Smooth muscle cell of bladder (primary cell): ENCODE measurements around the gene METTL1. TPM values are rescaled to one million over a fixed set of nuclear protein-coding genes. Genes with fewer than 3 reads are reported as not detected.

Experiments used
- total RNA-seq: library from RNA; depleted of rRNA; stranded (reverse); fragments of >200 nt; gene quantifications from 2 replicates; pipeline ENCODE4 v1.2.3, GENCODE V29; 2014

Gene METTL1
- total RNA-seq = 3.8 and 9.1 TPM in 2 replicates

DNA sequence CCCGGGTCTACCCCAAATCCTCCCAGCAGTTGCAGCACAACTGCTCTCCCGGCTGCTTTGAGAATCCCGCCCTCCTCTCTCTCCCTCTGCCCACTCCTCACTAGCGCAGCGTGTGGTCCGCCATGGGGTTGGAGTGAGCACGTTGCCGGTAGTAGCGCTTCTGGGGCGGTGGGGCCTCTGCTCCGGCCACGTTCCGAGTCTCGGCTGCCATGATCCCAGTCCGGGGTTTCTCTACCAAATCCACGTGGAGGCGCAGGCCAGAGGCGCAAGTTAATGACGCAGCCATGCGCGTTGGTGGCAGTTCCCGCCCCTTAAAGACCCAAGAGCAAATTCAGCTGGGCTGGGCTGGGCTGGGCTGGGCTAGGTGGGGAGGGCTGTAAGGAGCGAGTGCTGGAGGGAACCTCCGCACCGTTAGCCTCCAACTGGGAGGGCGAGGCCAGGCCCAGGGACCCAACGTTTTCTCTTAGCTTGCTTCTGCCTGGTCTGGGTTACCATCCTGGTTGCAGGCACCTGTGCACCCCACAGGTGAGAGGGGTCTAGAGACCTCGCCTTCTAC lies at the start of gene METTL1:
Gene METTL1 (minus strand): TSS at position 233 of the 556 bp plus-strand sequence. CDS start 22 bp downstream, at position 211.

GRCh38 chr12:57782608-57783465 lies 10.9 kb upstream of the METTL1 start, which contains the start of gene TSFM:
TSFM (plus strand) TSS chr12:57782787; CDS start chr12:57782802, 15 bp downstream.

GRCh38 chr12:57772429-57773322 lies 771 bp upstream of the METTL1 start, which contains the start of gene EEF1AKMT3:
EEF1AKMT3 (plus strand) TSS chr12:57772614; CDS start chr12:57772725, 111 bp downstream.

GRCh38 chr12:57766464-57767304 lies 5.2 kb downstream of the METTL1 start, which contains the start of gene CYP27B1:
CYP27B1 (minus strand) TSS chr12:57767078; CDS start chr12:57767041, 37 bp downstream.

GRCh38 chr12:57754411-57755193 lies 17.3 kb downstream of the METTL1 start, which contains the start of gene MARCHF9:
MARCHF9 (plus strand) TSS chr12:57755103; CDS start chr12:57755529, 426 bp downstream.

DNA sequence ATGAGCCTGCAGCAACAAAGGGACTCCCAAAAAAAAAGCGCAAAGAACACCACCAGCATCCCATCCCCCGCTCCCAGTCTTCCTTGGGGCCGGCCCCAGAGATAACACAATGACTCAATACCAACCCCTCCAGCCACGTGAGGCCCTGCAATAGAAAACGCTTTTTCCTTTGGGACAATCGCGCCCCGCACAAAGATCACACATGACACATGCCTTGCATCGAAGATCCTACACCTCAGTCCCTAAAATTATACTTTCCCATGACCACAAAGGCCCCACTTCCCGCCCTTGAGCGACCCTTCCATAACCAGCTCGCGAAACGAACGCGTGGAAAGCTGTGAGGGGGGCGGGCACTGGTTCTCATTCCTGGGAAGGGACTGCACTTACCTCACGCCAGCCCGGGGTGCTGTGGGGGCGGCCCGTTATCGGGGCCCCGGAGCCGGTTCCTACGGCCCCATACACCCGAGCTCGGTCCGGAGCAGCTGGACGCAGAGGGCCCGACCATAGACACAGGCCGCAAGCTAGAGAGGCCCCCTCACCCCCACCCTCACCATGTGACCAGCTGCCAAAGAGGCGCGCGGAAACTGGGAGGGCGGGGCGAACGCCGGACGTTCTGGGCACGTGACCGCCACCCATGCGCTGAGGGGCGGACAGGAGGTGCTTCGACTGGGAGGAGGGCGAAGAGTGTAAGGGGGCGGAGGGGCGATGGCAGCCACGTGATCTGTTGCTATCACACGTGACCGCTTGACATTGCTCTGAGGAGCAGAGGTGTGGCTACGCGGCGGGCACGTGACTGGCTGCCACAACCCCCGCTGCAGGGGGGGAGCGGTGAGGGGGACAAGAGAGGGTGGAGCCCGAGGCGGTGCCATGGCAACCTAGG lies 19.9 kb downstream of the METTL1 start, which contains the start of gene CDK4:
Gene CDK4 (minus strand): TSS at position 523 of the 880 bp plus-strand sequence. CDS start 593 bp downstream, outside the sequence.

DNA sequence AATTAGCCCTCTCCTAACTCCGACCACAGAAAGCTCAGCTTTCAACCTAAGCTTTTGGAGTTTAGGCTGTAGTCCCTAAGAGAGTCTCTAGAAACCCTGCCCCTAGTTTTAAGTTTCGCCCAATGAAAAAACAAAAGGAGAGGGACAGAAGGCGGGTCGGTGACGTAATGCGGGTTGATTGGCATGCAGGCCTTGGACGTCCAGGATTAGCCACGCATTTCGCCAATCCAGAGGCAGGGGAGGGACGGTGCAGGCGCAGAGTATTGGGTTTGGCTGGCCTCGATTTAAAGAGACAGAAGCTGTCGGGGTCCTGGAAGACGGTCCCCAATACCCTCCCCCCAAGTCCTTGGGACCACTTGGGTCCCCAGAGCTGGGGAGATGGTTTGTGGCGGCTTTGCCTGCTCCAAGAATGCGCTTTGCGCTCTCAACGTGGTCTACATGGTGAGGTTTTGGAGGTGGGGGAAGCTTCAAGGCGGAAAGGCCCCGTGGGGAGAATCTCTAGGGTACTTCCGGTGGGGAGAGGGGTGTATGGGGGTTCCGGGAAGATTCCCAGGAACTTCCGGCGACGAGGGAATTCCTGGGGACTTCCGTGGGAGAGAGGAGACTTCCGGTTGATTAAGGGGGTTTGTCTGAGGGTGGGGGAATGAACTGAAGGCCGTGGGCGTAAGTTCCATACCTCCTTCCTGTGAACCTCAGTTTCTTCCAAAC lies 27.0 kb downstream of the METTL1 start, which contains the start of gene TSPAN31:
Gene TSPAN31 (plus strand): TSS at position 263 of the 708 bp plus-strand sequence. CDS start 116 bp downstream, at position 379.

DNA sequence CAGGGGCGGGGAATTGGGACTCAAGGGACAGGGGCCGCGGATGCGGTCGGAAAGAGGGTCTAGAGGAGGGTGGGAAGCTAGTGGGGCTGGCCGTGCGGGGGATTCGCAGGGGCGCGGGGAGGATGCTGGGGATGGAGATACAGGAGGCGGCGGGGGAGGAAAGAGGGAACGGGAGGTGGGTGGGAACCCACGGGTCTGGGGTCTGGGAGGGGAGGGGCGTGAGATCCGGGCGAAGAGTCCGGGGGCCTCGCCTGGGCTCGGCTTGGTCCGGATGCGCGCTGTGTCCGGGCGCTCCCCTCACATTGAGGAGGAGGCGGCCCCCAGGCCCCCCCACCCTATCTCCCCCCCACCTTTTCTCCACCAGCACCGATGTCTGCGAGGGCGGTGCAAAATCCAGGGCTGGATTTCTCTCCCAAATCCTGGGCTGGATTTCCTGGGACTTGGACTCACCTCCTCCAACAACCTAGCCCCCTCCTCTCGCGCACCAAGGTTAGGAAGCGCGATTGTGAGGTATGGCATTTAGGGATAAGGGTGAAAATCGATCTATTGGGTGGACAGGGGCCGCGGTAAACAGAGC lies 33.2 kb downstream of the METTL1 start, which contains the start of gene AGAP2:
Gene AGAP2 (minus strand): TSS at position 82 of the 577 bp plus-strand sequence. CDS start 496 bp downstream, outside the sequence.

Other genes with a start within 250 kb of the METTL1 start
- 3.6 and 5.5 TPM in 2 replicates for gene MBD6, start 249.3 kb downstream of the METTL1 start, total RNA-seq
- gene DCTN2, start 224.9 kb downstream of the METTL1 start, total RNA-seq = 68.8 and 71.7 TPM in 2 replicates
- 0.09 and 0.14 TPM in 2 replicates for gene KIF5A, start 222.1 kb downstream of the METTL1 start, total RNA-seq
- 8.6 and 8.8 TPM in 2 replicates for gene PIP4K2C, start 180.9 kb downstream of the METTL1 start, total RNA-seq
- gene DTX3, start 167.3 kb downstream of the METTL1 start, total RNA-seq = 8.8 and 11.5 TPM in 2 replicates
- gene ARHGEF25, start 160.7 kb downstream of the METTL1 start, total RNA-seq = 22.3 and 40.6 TPM in 2 replicates
- 0.55 and 0.85 TPM in 2 replicates for gene B4GALNT1, start 138.9 kb downstream of the METTL1 start, total RNA-seq
- 180 and 267 TPM in 2 replicates for gene OS9, start 78.0 kb downstream of the METTL1 start, total RNA-seq
- gene AGAP2, start 33.4 kb downstream of the METTL1 start, total RNA-seq = 0.14 and 0.28 TPM in 2 replicates
- 64.6 and 87.0 TPM in 2 replicates for gene TSPAN31, start 27.1 kb downstream of the METTL1 start, total RNA-seq
- gene CDK4, start 19.8 kb downstream of the METTL1 start, total RNA-seq = 140 and 210 TPM in 2 replicates
- gene MARCHF9, start 17.0 kb downstream of the METTL1 start, total RNA-seq = 2.3 and 3.1 TPM in 2 replicates
- gene CYP27B1, start 5.0 kb downstream of the METTL1 start, total RNA-seq = 0.14 and 0.28 TPM in 2 replicates
- 4.3 and 5.2 TPM in 2 replicates for gene EEF1AKMT3, start 509 bp upstream of the METTL1 start, total RNA-seq
- gene TSFM, start 10.7 kb upstream of the METTL1 start, total RNA-seq = 18.8 and 24.3 TPM in 2 replicates
- 3.1 and 6.4 TPM in 2 replicates for gene AVIL, start 46.6 kb upstream of the METTL1 start, total RNA-seq
- gene CTDSP2, start 74.6 kb upstream of the METTL1 start, total RNA-seq = 54.2 and 88.2 TPM in 2 replicates
- gene ATP23, start 169.5 kb upstream of the METTL1 start, total RNA-seq = 8.7 and 12.0 TPM in 2 replicates